ENCODE results near the gene SLC2A13. TPM values are rescaled to one million over a fixed set of nuclear protein-coding genes. Genes with fewer than 3 reads are reported as not detected.

Gene SLC2A13
- total RNA-seq, 1 experiment from 2014 or later: 15.3 TPM

GRCh38 chr12:39986674-39987073 lies 119.2 kb downstream of the SLC2A13 start (continued):
- TF ChIP-seq, protein P1, sequence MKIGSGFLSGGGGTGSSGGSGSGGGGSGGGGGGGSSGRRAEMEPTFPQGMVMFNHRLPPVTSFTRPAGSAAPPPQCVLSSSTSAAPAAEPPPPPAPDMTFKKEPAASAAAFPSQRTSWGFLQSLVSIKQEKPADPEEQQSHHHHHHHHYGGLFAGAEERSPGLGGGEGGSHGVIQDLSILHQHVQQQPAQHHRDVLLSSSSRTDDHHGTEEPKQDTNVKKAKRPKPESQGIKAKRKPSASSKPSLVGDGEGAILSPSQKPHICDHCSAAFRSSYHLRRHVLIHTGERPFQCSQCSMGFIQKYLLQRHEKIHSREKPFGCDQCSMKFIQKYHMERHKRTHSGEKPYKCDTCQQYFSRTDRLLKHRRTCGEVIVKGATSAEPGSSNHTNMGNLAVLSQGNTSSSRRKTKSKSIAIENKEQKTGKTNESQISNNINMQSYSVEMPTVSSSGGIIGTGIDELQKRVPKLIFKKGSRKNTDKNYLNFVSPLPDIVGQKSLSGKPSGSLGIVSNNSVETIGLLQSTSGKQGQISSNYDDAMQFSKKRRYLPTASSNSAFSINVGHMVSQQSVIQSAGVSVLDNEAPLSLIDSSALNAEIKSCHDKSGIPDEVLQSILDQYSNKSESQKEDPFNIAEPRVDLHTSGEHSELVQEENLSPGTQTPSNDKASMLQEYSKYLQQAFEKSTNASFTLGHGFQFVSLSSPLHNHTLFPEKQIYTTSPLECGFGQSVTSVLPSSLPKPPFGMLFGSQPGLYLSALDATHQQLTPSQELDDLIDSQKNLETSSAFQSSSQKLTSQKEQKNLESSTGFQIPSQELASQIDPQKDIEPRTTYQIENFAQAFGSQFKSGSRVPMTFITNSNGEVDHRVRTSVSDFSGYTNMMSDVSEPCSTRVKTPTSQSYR (CRISPR knock-in tag; IDR thresholded peaks at IDR 0.05): no peak
- TF ChIP-seq NR2C2 (CRISPR knock-in tag; IDR thresholded peaks at IDR 0.05) (no peak), NR1H2 (CRISPR knock-in tag; IDR thresholded peaks at IDR 0.05) (no peak)

- no peak overlapping the region for H3K4me3 Mint-ChIP-seq
- no peak overlapping the region for H3K27ac Mint-ChIP-seq
- no peaks in the 10 kb centered on the region for H3K9me3 Mint-ChIP-seq
- H3K4me1 Mint-ChIP-seq: peaks cover 13% of the 10 kb centered on the region
- no peaks in the 10 kb centered on the region for H3K27me3 Mint-ChIP-seq (ENCODE audit: low read depth)
- CTCF ChIA-PET: no interaction called here
- H3K36me3 Mint-ChIP-seq: no peaks in the 10 kb centered on the region
- DNase-seq (ENCODE audit: low spot score) (no peak), ATAC-seq (no peak)
- POLR2A ChIA-PET: no interaction called here
- TF ChIP-seq KAT7 (CRISPR knock-in tag; IDR thresholded peaks at IDR 0.05; ENCODE audit: borderline replicate concordance) (no peak), CREM (CRISPR knock-in tag; IDR thresholded peaks at IDR 0.05) (no peak), ZNF138 (CRISPR knock-in tag; conservative IDR thresholded peaks at IDR 0.05) (no peak), EMX1 (CRISPR knock-in tag; IDR thresholded peaks at IDR 0.05) (no peak), ATF1 (CRISPR knock-in tag; IDR thresholded peaks at IDR 0.05) (no peak), ZNF532 (CRISPR knock-in tag; IDR thresholded peaks at IDR 0.05; ENCODE audit: borderline replicate concordance) (no peak), MAX (CRISPR knock-in tag; IDR thresholded peaks at IDR 0.05) (no peak), ATF6 (CRISPR knock-in tag; IDR thresholded peaks at IDR 0.05) (no peak), NFATC4 (CRISPR knock-in tag; IDR thresholded peaks at IDR 0.05) (no peak), CBFB (CRISPR knock-in tag; IDR thresholded peaks at IDR 0.05; ENCODE audit: low read depth) (no peak), FOXP1 (CRISPR knock-in tag; IDR thresholded peaks at IDR 0.05; ENCODE audit: borderline replicate concordance) (no peak), ZNF317 (CRISPR knock-in tag; IDR thresholded peaks at IDR 0.05; ENCODE audit: borderline replicate concordance, low read depth) (no peak), TEAD4 (CRISPR knock-in tag; IDR thresholded peaks at IDR 0.05) (no peak), CREB1 (CRISPR knock-in tag; IDR thresholded peaks at IDR 0.05) (no peak), HMGA2 (CRISPR knock-in tag; IDR thresholded peaks at IDR 0.05) (no peak), NR2C2 (CRISPR knock-in tag; IDR thresholded peaks at IDR 0.05) (no peak)
- TF ChIP-seq, protein P1 (CRISPR knock-in tag; IDR thresholded peaks at IDR 0.05): no peak
- TF ChIP-seq, protein P2, sequence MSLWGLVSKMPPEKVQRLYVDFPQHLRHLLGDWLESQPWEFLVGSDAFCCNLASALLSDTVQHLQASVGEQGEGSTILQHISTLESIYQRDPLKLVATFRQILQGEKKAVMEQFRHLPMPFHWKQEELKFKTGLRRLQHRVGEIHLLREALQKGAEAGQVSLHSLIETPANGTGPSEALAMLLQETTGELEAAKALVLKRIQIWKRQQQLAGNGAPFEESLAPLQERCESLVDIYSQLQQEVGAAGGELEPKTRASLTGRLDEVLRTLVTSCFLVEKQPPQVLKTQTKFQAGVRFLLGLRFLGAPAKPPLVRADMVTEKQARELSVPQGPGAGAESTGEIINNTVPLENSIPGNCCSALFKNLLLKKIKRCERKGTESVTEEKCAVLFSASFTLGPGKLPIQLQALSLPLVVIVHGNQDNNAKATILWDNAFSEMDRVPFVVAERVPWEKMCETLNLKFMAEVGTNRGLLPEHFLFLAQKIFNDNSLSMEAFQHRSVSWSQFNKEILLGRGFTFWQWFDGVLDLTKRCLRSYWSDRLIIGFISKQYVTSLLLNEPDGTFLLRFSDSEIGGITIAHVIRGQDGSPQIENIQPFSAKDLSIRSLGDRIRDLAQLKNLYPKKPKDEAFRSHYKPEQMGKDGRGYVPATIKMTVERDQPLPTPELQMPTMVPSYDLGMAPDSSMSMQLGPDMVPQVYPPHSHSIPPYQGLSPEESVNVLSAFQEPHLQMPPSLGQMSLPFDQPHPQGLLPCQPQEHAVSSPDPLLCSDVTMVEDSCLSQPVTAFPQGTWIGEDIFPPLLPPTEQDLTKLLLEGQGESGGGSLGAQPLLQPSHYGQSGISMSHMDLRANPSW (CRISPR knock-in tag; conservative IDR thresholded peaks at IDR 0.05; ENCODE audit: low read depth): no peak
These were observed 121.2 kb downstream of the SLC2A13 start for GRCh38 chr12:39984670-39985069.
